ENCODE data around the gene KCNQ1OT1. TPM values are rescaled to one million over a fixed set of nuclear protein-coding genes. Genes with fewer than 3 reads are reported as not detected.

The KCNQ1OT1 gene
- total RNA-seq, 1 experiment from 2014 or later = 1.2 TPM

DNA sequence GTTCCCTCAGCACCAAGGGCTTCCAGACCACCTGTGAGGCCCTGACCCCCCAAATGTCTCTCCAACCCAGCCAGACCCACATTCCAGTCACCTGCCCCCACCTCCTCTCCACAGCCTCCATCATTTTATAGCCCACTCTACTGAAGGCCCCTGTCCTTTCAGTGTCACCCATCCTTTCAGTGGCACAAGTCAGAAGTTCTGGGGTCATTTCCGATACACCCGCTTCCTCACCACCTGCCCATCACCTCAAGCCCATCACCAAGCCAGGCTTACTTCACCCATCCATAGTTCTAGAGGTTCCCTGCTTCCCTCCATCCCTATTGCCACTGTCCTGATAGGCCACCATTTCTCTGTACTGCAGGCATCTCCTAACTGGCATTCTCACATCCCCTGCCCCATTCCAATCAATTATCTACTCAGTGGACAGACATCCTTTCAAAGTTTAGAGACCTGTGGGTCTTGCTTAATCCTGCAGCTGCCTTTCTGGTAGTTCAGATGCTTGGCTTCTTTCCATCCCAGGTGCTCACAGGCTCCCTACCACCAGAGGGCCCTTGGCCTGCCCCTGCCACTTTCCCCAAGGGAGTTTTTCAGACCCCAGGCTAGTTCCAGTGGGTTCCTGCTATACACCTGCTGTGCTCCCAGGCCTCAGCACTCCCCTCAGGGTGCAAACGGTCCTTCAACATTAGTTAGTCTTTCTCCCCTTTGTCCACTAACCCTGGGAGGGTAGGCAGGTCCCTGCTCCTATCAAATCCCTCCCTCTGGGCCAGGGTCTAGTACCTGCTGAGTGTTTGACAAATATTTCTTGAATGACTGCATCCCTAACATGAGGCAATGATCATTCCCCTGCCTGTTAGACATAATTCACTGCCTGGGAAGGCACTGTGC lies 7.6 kb downstream of the KCNQ1OT1 start:
- Histone ChIP-seq H3K56ac (ENCODE audit: insufficient read length, low read depth, low read length) (no peak overlapping the region), H4K5ac (ENCODE audit: insufficient read length, low read depth, low read length) (no peak overlapping the region), H2AFZ (ENCODE audit: low read length) (no peak overlapping the region), H3K23ac (ENCODE audit: insufficient read length, low read depth, low read length) (no peak overlapping the region), H3K9ac (ENCODE audit: extremely low read depth, insufficient read length, low read length) (no peak overlapping the region), H3K18ac (ENCODE audit: insufficient read length, low read depth, low read length) (no peak overlapping the region), H3K14ac (ENCODE audit: insufficient read depth, low read length) (no peak overlapping the region), H3K4me2 (ENCODE audit: insufficient read depth, insufficient read length, low read length) (peak overlapping the region; percentile 26), H3K27me3 (ENCODE audit: insufficient read depth, low read length) (no peaks in the 10 kb centered on the region), H2BK120ac (ENCODE audit: low read depth, low read length, poor library complexity, severe bottlenecking) (no peak overlapping the region), H3K27ac (ENCODE audit: insufficient read length, low read depth, low read length) (peak overlapping the region; percentile 66), H3K79me1 (ENCODE audit: insufficient read depth, low read depth, low read length, poor library complexity, severe bottlenecking) (no peaks in the 10 kb centered on the region), H3K4ac (ENCODE audit: low read depth, low read length) (no peak overlapping the region), H2BK12ac (ENCODE audit: insufficient read length, low read depth, low read length) (no peak overlapping the region), H3K23me2 (ENCODE audit: insufficient read length, low read depth, low read length, poor library complexity, severe bottlenecking) (no peaks in the 10 kb centered on the region), H3T11ph (ENCODE audit: low read length) (no peak overlapping the region), H4K91ac (ENCODE audit: insufficient read length, low read depth, low read length) (no peak overlapping the region), H3K9me3 (ENCODE audit: control insufficient read depth, low read depth, low read length) (no peaks in the 10 kb centered on the region), H3K79me2 (ENCODE audit: insufficient read depth, low read length) (no peaks in the 10 kb centered on the region; the same call in 1 of the 2 replicates), H2BK20ac (ENCODE audit: low read depth, low read length, poor library complexity, severe bottlenecking) (no peak overlapping the region), H2AK5ac (ENCODE audit: insufficient read length, low read length) (no peak overlapping the region), H3K4me1 (ENCODE audit: insufficient read depth, low read length) (peaks cover 42% of the 10 kb centered on the region), H4K20me1 (ENCODE audit: control insufficient read depth, insufficient read depth, insufficient read length) (no peaks in the 10 kb centered on the region), H2BK5ac (ENCODE audit: insufficient read length, low read length) (no peak overlapping the region), H2BK15ac (ENCODE audit: low read depth, low read length) (no peak overlapping the region), H4K8ac (replicated peaks; ENCODE audit: insufficient read length, low read depth, low read length) (no peak overlapping the region)
- DNase-seq = peak; percentile 67
- Mint-ChIP-seq H3K27me3 (ENCODE audit: low read depth) (peaks cover 23% of the 10 kb centered on the region), H3K4me1 (peaks cover 93% of the 10 kb centered on the region in 2 experiments), H3K9me3 (no peaks in the 10 kb centered on the region; a peak in 1 of 5 replicates), H3K27ac (peak overlapping the region; percentile 94), H3K4me3 (peak overlapping the region in 1 of 2 experiments; percentile 40; a peak in 4 of 5 replicates), H3K36me3 (ENCODE audit: insufficient read depth in 1 of 3, low read depth in 3 of 3) (peaks cover 5 to 29% (median 8%) of the 10 kb centered on the region in 3 experiments)
- TF ChIP-seq, protein P1, sequence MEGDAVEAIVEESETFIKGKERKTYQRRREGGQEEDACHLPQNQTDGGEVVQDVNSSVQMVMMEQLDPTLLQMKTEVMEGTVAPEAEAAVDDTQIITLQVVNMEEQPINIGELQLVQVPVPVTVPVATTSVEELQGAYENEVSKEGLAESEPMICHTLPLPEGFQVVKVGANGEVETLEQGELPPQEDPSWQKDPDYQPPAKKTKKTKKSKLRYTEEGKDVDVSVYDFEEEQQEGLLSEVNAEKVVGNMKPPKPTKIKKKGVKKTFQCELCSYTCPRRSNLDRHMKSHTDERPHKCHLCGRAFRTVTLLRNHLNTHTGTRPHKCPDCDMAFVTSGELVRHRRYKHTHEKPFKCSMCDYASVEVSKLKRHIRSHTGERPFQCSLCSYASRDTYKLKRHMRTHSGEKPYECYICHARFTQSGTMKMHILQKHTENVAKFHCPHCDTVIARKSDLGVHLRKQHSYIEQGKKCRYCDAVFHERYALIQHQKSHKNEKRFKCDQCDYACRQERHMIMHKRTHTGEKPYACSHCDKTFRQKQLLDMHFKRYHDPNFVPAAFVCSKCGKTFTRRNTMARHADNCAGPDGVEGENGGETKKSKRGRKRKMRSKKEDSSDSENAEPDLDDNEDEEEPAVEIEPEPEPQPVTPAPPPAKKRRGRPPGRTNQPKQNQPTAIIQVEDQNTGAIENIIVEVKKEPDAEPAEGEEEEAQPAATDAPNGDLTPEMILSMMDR (conservative IDR thresholded peaks at IDR 0.05) = peak; percentile 74
- WGBS (ENCODE audit: extremely low coverage, insufficient read length, low lambda C conversion rate) = no CpG with 5 or more reads among the region's 3 CpGs
